ENCODE measurements around the gene VSX1. TPM values are rescaled to one million over a fixed set of nuclear protein-coding genes. Genes with fewer than 3 reads are reported as not detected.

VSX1 gene
- total RNA-seq, 1 donor, result not detected

DNA sequence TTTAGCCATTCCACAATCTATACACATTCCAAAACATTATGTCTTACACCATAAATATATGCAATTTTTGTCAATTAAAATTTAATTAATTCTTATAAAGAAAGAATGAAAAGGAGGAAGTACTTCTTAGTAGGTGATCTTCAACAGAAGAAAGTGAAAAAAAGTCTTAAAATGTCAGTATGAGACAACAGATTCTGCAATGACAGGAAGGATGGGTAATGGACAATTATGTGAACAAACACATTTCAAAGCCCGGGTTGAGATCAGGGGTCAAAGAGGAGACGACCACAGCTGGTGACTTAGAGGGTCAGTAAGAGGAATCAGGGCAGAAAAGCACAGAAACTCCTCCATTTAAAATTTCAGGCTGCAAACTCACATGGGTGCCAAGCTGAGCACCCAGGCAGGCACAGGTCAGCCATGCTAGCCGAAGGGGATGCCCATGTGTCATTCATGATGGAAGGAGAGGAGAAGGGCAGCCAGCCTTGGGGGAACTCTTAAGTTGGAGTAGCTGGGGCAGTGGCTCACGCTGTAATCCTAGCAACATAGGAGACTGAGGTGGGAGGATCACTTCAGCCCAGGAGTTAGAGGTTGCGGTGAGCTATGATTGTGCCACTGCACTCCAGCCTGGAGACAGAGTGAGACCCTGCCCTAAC, 11.0 kb downstream of the VSX1 start:
- peak; percentile 71 for DNase-seq (ENCODE audit: insufficient read length, low spot score, missing footprints)
- Histone ChIP-seq H3K27ac (ENCODE audit: low read depth, low read length) (no peak overlapping the region), H3K4me2 (ENCODE audit: insufficient read depth, low read length) (no peak overlapping the region), H3K79me2 (ENCODE audit: insufficient read depth, low read length) (no peaks in the 10 kb centered on the region), H3K36me3 (ENCODE audit: insufficient read depth, low read length) (no peaks in the 10 kb centered on the region), H3K4me3 (ENCODE audit: insufficient read depth, low read length) (no peak overlapping the region), H2AFZ (ENCODE audit: low read length) (no peak overlapping the region), H3K9me3 (ENCODE audit: low read depth, low read length) (no peaks in the 10 kb centered on the region), H3K27me3 (ENCODE audit: insufficient read depth, low read length) (peaks cover 76% of the 10 kb centered on the region), H4K20me1 (ENCODE audit: insufficient read depth, low read length) (no peaks in the 10 kb centered on the region), H3K4me1 (ENCODE audit: insufficient read depth, low read length) (no peaks in the 10 kb centered on the region)
- TF ChIP-seq CTCF (IDR thresholded peaks at IDR 0.05; ENCODE audit: extremely low read depth, low read depth, low read length), result no peak

DNA sequence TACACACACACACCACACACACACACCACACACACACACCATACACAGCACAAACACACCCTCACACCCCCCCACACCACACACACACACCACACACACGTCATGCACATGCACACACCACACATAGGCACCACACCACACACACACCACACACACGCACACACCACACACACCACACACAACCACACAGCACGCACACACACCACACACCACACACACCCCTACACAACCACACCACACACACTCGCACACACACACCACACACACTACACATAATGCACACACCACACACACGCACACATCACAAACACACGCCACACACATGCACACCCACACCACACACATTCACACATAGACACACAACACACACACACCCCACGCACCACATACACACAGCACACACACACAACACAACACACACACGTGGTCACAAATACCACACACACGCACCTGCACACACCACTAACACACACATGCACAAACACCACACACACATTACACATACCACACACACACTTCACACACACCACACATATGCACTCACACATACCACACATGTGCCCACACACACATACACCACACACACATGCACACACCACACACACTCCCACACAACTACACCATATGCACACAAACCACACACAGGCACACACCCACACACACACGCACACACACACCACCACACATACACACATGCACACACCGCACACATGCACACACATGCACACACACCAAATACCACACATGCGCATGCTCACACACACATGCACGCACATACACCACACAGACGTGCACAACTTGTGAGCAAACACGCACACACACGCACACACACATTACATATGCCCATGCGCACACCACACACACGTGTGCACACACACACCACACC, 14.6 kb downstream of the VSX1 start:
- no peaks in the 10 kb centered on the region for H3K4me1 ChIP-seq (ENCODE audit: insufficient read depth, low read length)
- peak; percentile 18 for DNase-seq (ENCODE audit: insufficient read length, low spot score, missing footprints)
- no peaks in the 10 kb centered on the region for H3K36me3 ChIP-seq (ENCODE audit: insufficient read depth, low read length)
- H2AFZ ChIP-seq (ENCODE audit: low read length), result no peak overlapping the region
- no peak overlapping the region for H3K4me2 ChIP-seq (ENCODE audit: insufficient read depth, low read length)
- no peak overlapping the region for H3K27ac ChIP-seq (ENCODE audit: low read depth, low read length)
- no peaks in the 10 kb centered on the region for H4K20me1 ChIP-seq (ENCODE audit: insufficient read depth, low read length)
- H3K4me3 ChIP-seq (ENCODE audit: insufficient read depth, low read length), result no peak overlapping the region
- H3K27me3 ChIP-seq (ENCODE audit: insufficient read depth, low read length), result peaks cover 81% of the 10 kb centered on the region
- no peak for TF ChIP-seq CTCF (IDR thresholded peaks at IDR 0.05; ENCODE audit: extremely low read depth, low read depth, low read length)
- H3K79me2 ChIP-seq (ENCODE audit: insufficient read depth, low read length), result no peaks in the 10 kb centered on the region
- H3K9me3 ChIP-seq (ENCODE audit: low read depth, low read length), result no peaks in the 10 kb centered on the region

DNA sequence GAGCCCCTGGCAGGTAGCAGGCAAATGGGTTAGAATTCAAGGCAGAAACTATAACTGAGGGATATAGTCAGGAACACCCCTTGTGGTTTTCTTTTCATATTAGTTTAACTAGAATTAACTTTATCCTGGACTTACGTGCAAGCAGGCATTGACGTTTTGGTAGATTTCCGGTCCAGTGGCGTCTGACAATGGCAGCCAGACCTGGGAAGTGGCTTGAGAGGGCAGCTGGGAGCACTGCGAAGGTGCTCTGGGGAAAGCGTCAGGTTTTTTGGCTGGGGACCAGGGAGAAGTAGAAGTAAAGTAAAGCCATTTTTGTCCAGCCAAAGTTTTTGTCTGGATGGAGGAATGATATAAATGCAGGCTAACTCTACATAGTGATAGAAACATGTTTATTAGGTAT, 15.6 kb downstream of the VSX1 start:
- H4K20me1 ChIP-seq (ENCODE audit: insufficient read depth, low read length), result no peaks in the 10 kb centered on the region
- H3K27me3 ChIP-seq (ENCODE audit: insufficient read depth, low read length), result peaks cover 81% of the 10 kb centered on the region
- H3K79me2 ChIP-seq (ENCODE audit: insufficient read depth, low read length), result no peaks in the 10 kb centered on the region
- no peak overlapping the region for H3K4me2 ChIP-seq (ENCODE audit: insufficient read depth, low read length)
- no peak overlapping the region for H2AFZ ChIP-seq (ENCODE audit: low read length)
- no peak overlapping the region for H3K27ac ChIP-seq (ENCODE audit: low read depth, low read length)
- no peaks in the 10 kb centered on the region for H3K36me3 ChIP-seq (ENCODE audit: insufficient read depth, low read length)
- H3K4me1 ChIP-seq (ENCODE audit: insufficient read depth, low read length), result no peaks in the 10 kb centered on the region
- no peak for TF ChIP-seq CTCF (IDR thresholded peaks at IDR 0.05; ENCODE audit: extremely low read depth, low read depth, low read length)
- no peaks in the 10 kb centered on the region for H3K9me3 ChIP-seq (ENCODE audit: low read depth, low read length)
- no peak for DNase-seq (ENCODE audit: insufficient read length, low spot score, missing footprints)
- no peak overlapping the region for H3K4me3 ChIP-seq (ENCODE audit: insufficient read depth, low read length)
